ENCODE measurements around the gene C13orf46. TPM values are rescaled to one million over a fixed set of nuclear protein-coding genes. Genes with fewer than 3 reads are reported as not detected.

The C13orf46 gene
- total and polyA plus RNA-seq, 10 of the 15 experiments (the other 5 are each of a cell fraction or from before 2014, with no cell fraction given): 0.01 to 0.18 (median 0.09) TPM; not detected in 6

- Histone ChIP-seq H3K79me2 (ENCODE audit: control insufficient read depth, insufficient read depth, low read length) (no peaks in the 10 kb centered on the region), H3K27ac (ENCODE audit: control insufficient read depth, insufficient read depth) (no peak overlapping the region), H3K9me3 (replicated peaks; ENCODE audit: control insufficient read depth, insufficient read depth, low read length) (no peaks in the 10 kb centered on the region), H3K4me2 (ENCODE audit: control insufficient read depth, insufficient read depth) (no peak overlapping the region), H3K4me3 (no peak overlapping the region), H2AFZ (ENCODE audit: control insufficient read depth, low read depth, low read length) (no peak overlapping the region), H3K36me3 (ENCODE audit: control insufficient read depth in 2 of 2, insufficient read depth in 2 of 2, low read length in 1 of 2) (no peaks in the 10 kb centered on the region), H3K9ac (ENCODE audit: control insufficient read depth, insufficient read depth, low read length) (no peak overlapping the region), H3K4me1 (ENCODE audit: control insufficient read depth, insufficient read depth, low read length) (no peaks in the 10 kb centered on the region), H3K27me3 (replicated peaks in 1 of 2; ENCODE audit: control insufficient read depth in 2 of 2, insufficient read depth in 2 of 2, low read length in 1 of 2) (peaks cover 0 to 1% of the 10 kb centered on the region in 2 experiments; a peak in 2 of 4 replicates), H4K20me1 (ENCODE audit: control insufficient read depth, insufficient read depth) (no peaks in the 10 kb centered on the region)
- DNase-seq (ENCODE audit: low read depth, low spot score): no peak
- in situ Hi-C loops (cut with MboI) (no loop called here), intact Hi-C loops (cut with micrococcal nuclease; ENCODE audit: unreplicated experiment) (no loop called here)
- WGBS (ENCODE audit: insufficient coverage, insufficient replicate concordance, low lambda C conversion rate, missing lambda C conversion rate): 26% methylated on average over 8 of the region's 8 CpGs
- BruUV-seq (replicated peaks): no TSS peak
- RAD21 ChIA-PET (ENCODE audit: unreplicated experiment): no interaction called here
- CTCF ChIA-PET: no interaction called here
- peak; percentile 56 for ATAC-seq
- SMC1A ChIA-PET (ENCODE audit: uncharacterized antibody, unreplicated experiment): interaction anchor here (1.2 kb wide), 1 partner anchor 20 kb away, joined by 3 read pairs; no protein-coding TSS in a partner anchor
- FAIRE-seq: no peak
- POLR2A ChIA-PET: no interaction called here
- no peak for TF ChIP-seq E4F1 (IDR thresholded peaks at IDR 0.05; ENCODE audit: borderline replicate concordance, partially characterized antibody)
- TF ChIP-seq RAD21 (IDR thresholded peaks at IDR 0.05; ENCODE audit: insufficient read depth, low read depth, low read length): peak; percentile 49
- TF ChIP-seq SMC3 (IDR thresholded peaks at IDR 0.05; ENCODE audit: borderline replicate concordance, low read length): peak; percentile 42; the same call in 1 of the 2 replicates
- peak; percentile 29 to 52 (median 38); a peak in 4 of 6 replicates for TF ChIP-seq CTCF (IDR thresholded peaks at IDR 0.05 in 2 of 3, conservative IDR thresholded peaks at IDR 0.05 in 1 of 3; ENCODE audit: control insufficient read depth in 2 of 3, extremely low read depth in 1 of 3, insufficient read depth in 1 of 3, low read depth in 3 of 3, low read length in 3 of 3)
Measured at GRCh38 chr13:113904411-113904810, 69.5 kb downstream of the C13orf46 start.
